ENCODE measurements around the gene GARIN5A.
"Not testable (repeated sequence)": the region's sequence is repeated elsewhere in the genome, so short reads cannot be mapped to it uniquely, and the experiment has no call there.

The GARIN5A gene

GRCh38 chr19:50475736-50476223 is 868 bp downstream of the GARIN5A start:
- Histone ChIP-seq H3K36me3 (replicated peaks) (peaks cover 7% of the 10 kb centered on the region), H3K27ac (no peak overlapping the region), H3K4me3 (ENCODE audit: low read depth, low read length) (peak overlapping the region; percentile 87), H3K27me3 (replicated peaks) (no peaks in the 10 kb centered on the region)
- no peak for DNase-seq
- TF ChIP-seq CTCF (IDR thresholded peaks at IDR 0.05; ENCODE audit: low read depth, low read length, missing control alignments): no peak
- in situ Hi-C loops (cut with HindIII; ENCODE audit: low pct_ligation_motif_present, low sequenced_read_pairs): no loop called here

DNA sequence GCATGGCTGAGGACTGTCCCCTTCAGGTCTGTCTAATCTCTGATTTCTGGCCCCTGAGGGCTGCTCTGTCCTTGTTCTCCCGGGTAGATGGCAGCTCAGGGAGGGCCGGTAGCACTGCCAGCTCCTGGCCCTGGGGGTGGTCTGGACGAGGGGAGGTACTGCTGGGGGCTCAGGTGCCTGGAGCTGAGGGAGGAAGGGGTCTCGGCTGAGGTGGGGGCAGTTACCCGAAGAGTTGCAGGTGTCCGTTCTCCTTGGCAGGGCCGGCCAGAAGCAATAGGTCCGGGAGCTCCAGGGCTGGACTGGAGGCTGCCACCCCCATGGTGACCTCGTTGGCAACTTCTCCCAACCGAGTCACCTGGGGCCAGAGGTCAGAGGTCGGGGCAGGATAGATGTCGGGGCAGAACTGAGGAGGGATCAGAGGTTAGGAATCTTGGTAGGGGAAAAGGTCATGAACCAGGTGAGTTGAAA is 1.5 kb downstream of the GARIN5A start:
- peaks cover 7% of the 10 kb centered on the region for H3K36me3 ChIP-seq (replicated peaks)
- H3K27ac ChIP-seq: no peak overlapping the region
- in situ Hi-C loops (cut with HindIII; ENCODE audit: low pct_ligation_motif_present, low sequenced_read_pairs): no loop called here
- no peak for TF ChIP-seq CTCF (IDR thresholded peaks at IDR 0.05; ENCODE audit: low read depth, low read length, missing control alignments)
- no peaks in the 10 kb centered on the region for H3K27me3 ChIP-seq (replicated peaks)
- no peak overlapping the region for H3K4me3 ChIP-seq (ENCODE audit: low read depth, low read length)
- no peak for DNase-seq

DNA sequence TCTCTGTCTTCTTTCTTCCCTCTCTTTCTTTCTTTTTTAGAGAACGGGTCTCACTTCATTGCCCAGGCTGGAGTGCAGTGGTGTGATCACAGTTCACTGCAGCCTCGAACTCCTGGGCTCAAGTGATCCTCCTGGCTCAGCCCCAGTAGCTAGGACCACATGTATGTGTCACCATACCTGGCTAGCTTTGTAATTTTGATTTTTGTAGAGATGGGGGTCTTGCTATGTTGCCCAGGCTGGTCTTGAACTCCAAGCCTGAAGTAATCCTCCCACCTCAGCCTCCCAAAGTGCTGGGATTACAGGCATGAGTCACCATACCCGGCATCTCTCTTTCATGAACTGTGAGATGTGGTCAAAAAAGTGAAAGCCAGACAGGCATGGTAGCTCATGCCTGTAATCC is 3.3 kb downstream of the GARIN5A start:
- DNase-seq; H3K36me3 ChIP-seq (replicated peaks); H3K27me3 ChIP-seq (replicated peaks); H3K4me3 ChIP-seq (ENCODE audit: low read depth, low read length); in situ Hi-C loops (cut with HindIII; ENCODE audit: low pct_ligation_motif_present, low sequenced_read_pairs); H3K27ac ChIP-seq: not testable (repeated sequence)

DNA sequence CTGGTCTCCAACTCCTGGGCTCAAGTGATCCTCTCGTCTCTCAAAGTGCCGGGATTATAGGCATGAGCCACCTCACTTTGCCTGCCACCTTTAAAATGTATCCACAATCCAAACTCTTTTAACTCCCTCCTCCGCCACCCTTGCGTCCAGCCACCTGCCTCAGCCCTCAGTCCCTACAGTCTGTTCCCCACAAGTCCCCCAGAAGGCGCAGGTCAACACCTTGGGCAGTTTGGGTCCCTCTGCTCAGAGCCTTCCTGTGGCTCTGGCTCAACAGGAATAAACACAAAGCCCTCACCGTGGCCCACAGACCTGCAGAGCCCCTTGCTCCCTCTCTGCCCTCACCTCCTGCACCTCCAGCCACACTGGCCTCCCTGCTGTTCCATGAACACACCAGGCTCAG is 7.8 kb downstream of the GARIN5A start:
- Histone ChIP-seq H3K27me3 (replicated peaks) (no peaks in the 10 kb centered on the region), H3K4me3 (ENCODE audit: low read depth, low read length) (no peak overlapping the region), H3K36me3 (replicated peaks) (no peaks in the 10 kb centered on the region), H3K27ac (no peak overlapping the region)
- no peak for DNase-seq
- in situ Hi-C loops (cut with HindIII; ENCODE audit: low pct_ligation_motif_present, low sequenced_read_pairs): no loop called here
- TF ChIP-seq CTCF (IDR thresholded peaks at IDR 0.05; ENCODE audit: low read depth, low read length, missing control alignments): no peak

DNA sequence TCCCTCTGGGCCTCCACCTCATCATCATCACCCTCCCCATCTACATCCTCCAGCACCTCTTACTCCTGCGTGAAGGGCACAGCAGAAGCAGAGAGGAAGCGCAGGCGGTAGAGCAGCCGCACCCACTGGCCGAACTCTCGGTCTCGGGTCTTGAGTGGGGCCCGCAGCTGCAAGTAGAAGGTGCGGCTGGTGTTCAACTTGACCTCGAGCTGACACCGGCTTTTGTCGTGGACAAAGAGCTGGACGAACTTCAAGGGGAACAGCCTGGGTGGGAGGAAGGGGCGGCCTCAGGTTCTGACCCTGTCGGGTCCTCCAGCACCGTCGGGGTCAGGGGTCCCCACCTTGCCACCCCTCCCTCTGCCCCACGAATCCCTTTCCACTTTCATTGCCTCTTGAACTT is 9.1 kb downstream of the GARIN5A start:
- H3K27ac ChIP-seq: no peak overlapping the region
- TF ChIP-seq CTCF (IDR thresholded peaks at IDR 0.05; ENCODE audit: low read depth, low read length, missing control alignments): no peak
- H3K36me3 ChIP-seq (replicated peaks): no peaks in the 10 kb centered on the region
- no peaks in the 10 kb centered on the region for H3K27me3 ChIP-seq (replicated peaks)
- H3K4me3 ChIP-seq (ENCODE audit: low read depth, low read length): no peak overlapping the region
- DNase-seq: no peak
- in situ Hi-C loops (cut with HindIII; ENCODE audit: low pct_ligation_motif_present, low sequenced_read_pairs): no loop called here

- in situ Hi-C loops (cut with HindIII; ENCODE audit: low pct_ligation_motif_present, low sequenced_read_pairs): no loop called here
- H3K36me3 ChIP-seq (replicated peaks): no peaks in the 10 kb centered on the region
- TF ChIP-seq CTCF (IDR thresholded peaks at IDR 0.05; ENCODE audit: low read depth, low read length, missing control alignments): no peak
- H3K27me3 ChIP-seq (replicated peaks): no peaks in the 10 kb centered on the region
- no peak overlapping the region for H3K4me3 ChIP-seq (ENCODE audit: low read depth, low read length)
- DNase-seq: no peak
- no peak overlapping the region for H3K27ac ChIP-seq
Observed at GRCh38 chr19:50466706-50467039, 10.0 kb downstream of the GARIN5A start.

All from brain microvascular endothelial cell (primary cell).